Activated CD8-positive, alpha-beta memory T cell treated with anti-CD3 and anti-CD28 coated beads, Interleukin-2, amount 10 ng/mL, durations not matched to agents 7 days and 5 days (primary cell): ENCODE results near the gene HOOK2. TPM values are rescaled to one million over a fixed set of nuclear protein-coding genes. Genes with fewer than 3 reads are reported as not detected.

ENCODE experiments used
- ATAC-seq: fragments of 150-1000 bp; cut with Tn5 transposase; one replicate; pipeline ENCODE4 v1.10.0; 2021; ENCODE audit warnings: moderate library complexity
- CTCF ChIA-PET: fragments of 350-600 bp; sonication (Branson Sonifier 250); formaldehyde crosslinking; loops from one replicate; lab custom pipeline; 2021; ENCODE audit warnings: antibody characterized with exemption; lab: Charles Lee
- DNase-seq: peaks from one replicate; pipeline ENCODE4 v3.0.0-alpha.2; 2020
- H3K27ac Mint-ChIP-seq: one replicate; pipeline ENCODE4 v1.8.0; 2021; ENCODE audit warnings: mild to moderate bottlenecking, mixed read lengths
- H3K27me3 Mint-ChIP-seq: one replicate; pipeline ENCODE4 v1.8.0; 2021; ENCODE audit warnings: mixed read lengths
- H3K36me3 Mint-ChIP-seq: one replicate; pipeline ENCODE4 v1.8.0; 2021; ENCODE audit warnings: mild to moderate bottlenecking, mixed read lengths
- H3K4me1 Mint-ChIP-seq: one replicate; pipeline ENCODE4 v1.8.0; 2021; ENCODE audit warnings: mixed read lengths
- H3K4me3 Mint-ChIP-seq: one replicate; pipeline ENCODE4 v1.8.0; 2021; ENCODE audit warnings: mild to moderate bottlenecking, moderate library complexity, mixed read lengths
- H3K9me3 Mint-ChIP-seq: one replicate; pipeline ENCODE4 v1.8.0; 2022; ENCODE audit warnings: low read depth, mixed read lengths
- total RNA-seq, 2 experiments: library from RNA; stranded (reverse); gene quantifications; one replicate each; pipeline ENCODE4 v1.2.3, GENCODE V29; 2021

Gene HOOK2
- total RNA-seq, 2 experiments from 2014 or later: 16.6 to 18.2 TPM

GRCh38 chr19:12754465-12755196 lies 20.7 kb downstream of the HOOK2 start:
- no peak overlapping the region for H3K27ac Mint-ChIP-seq
- peaks cover 26% of the 10 kb centered on the region for H3K27me3 Mint-ChIP-seq
- no peaks in the 10 kb centered on the region for H3K9me3 Mint-ChIP-seq
- no peaks in the 10 kb centered on the region for H3K36me3 Mint-ChIP-seq
- ATAC-seq: no peak
- H3K4me1 Mint-ChIP-seq: peaks cover 5% of the 10 kb centered on the region
- no peak for DNase-seq
- CTCF ChIA-PET: interaction anchor here (0.9 to 30.0 kb wide), 8 partner anchors 14 to 191 kb away, joined by 3 to 1017 read pairs (median 63); partner anchors contain the start of genes JUNB, PRDX2, RNASEH2A and THSD8
- no peak overlapping the region for H3K4me3 Mint-ChIP-seq

DNA sequence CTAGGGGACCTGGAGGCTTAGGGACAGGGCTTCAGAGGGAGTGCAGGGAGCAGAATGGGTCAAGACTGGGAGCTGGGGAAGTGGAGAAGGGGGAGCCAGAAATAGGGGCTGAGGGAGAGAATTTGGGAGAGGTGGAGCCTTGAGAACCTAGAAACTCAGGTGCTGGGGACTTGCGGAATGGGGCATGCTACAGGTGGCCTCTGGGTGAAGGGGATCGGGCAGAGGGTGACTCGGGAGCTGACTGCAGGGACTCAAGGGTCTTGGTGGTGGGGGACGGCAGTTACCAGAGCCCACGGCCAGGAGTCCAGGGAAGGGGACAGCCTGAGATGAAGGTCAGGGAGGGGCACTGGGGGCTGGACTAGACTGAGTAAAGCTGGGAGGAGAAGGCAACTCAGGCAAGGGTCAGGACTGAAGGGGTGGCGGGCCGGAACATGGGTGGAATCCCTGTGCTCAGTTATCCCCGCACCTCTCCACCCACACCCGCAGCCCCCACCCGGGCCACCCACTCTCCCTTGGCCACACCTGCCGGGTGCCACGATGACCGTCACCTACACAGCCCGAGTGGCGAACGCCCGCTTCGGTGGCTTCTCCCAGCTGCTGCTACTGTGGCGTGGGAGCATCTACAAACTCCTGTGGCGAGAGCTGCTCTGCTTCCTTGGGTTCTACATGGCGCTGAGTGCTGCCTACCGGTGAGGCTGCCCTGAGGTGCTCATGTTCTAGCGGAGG lies 23.1 kb downstream of the HOOK2 start:
- DNase-seq (no peak), ATAC-seq (no peak)
- no peak overlapping the region for H3K27ac Mint-ChIP-seq
- CTCF ChIA-PET: interaction anchor here (1.0 to 9.9 kb wide), 5 partner anchors 8 to 96 kb away, joined by 3 to 132 read pairs (median 4); no protein-coding TSS in a partner anchor
- peaks cover 12% of the 10 kb centered on the region for H3K36me3 Mint-ChIP-seq
- peaks cover 3% of the 10 kb centered on the region for H3K4me1 Mint-ChIP-seq
- peaks cover 5% of the 10 kb centered on the region for H3K9me3 Mint-ChIP-seq
- H3K4me3 Mint-ChIP-seq: no peak overlapping the region
- peaks cover 16% of the 10 kb centered on the region for H3K27me3 Mint-ChIP-seq

DNA sequence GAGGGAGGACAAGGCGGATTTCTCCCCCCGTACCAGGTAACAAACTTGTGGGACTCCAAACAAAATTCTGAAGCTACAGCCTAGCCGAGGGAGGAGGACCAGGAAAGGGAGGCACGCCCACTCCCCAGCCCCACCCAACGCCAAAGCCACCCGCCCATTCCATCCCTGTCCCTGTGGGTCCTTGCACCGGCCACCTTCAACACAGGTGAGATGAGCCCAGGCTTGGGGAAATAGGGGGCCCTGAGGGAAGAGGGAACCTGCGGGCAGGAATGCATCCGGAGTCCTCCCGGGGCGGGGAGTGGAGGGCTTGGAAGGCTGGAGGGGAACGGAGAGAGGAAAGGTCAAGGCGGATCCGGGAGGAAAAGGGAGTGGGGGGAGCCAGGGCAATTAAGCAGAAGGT lies 23.7 kb downstream of the HOOK2 start, which contains the start of gene BEST2:
Gene BEST2, plus strand, starts transcription at position 157 of the 400 bp plus-strand sequence. CDS start 802 bp downstream, outside the sequence.
- Mint-ChIP-seq H3K36me3 (peaks cover 17% of the 10 kb centered on the region), H3K9me3 (peaks cover 5% of the 10 kb centered on the region), H3K27me3 (peaks cover 16% of the 10 kb centered on the region), H3K27ac (no peak within 1 kb of the TSS), H3K4me1 (peaks cover 3% of the 10 kb centered on the region), H3K4me3 (no peak within 1 kb of the TSS)
- no peak for DNase-seq
- CTCF ChIA-PET: interaction anchor here (2.5 to 9.9 kb wide), 2 partner anchors 9 to 17 kb away, joined by 13 to 132 read pairs; no protein-coding TSS in a partner anchor
- no peak for ATAC-seq

DNA sequence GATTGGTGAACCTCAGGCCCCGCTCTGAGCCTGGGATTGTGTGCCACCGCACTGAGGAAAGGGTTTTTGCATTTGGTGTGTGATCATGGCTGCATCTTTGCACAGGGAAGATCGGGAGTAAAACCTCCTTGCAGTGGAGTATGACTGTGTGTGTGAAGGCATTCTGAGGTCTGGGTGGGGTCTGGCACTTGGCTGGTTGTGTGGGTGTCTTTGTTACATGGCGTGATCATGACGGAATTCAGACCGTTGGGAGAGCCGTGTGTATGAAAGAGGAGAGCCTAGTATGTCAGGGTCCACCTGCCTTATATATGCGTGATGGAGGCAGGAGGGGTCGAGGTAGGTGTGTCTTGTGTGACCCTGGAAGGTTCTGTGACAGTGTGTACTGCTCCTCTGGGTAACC lies 24.5 kb downstream of the HOOK2 start:
- Mint-ChIP-seq H3K36me3 (peaks cover 21% of the 10 kb centered on the region), H3K27ac (no peak overlapping the region), H3K4me1 (peaks cover 3% of the 10 kb centered on the region), H3K27me3 (peaks cover 12% of the 10 kb centered on the region), H3K4me3 (no peak overlapping the region), H3K9me3 (peaks cover 5% of the 10 kb centered on the region)
- ATAC-seq: no peak
- no peak for DNase-seq
- CTCF ChIA-PET: interaction anchor here (0.8 to 2.5 kb wide), 2 partner anchors 9 to 16 kb away, joined by 3 to 13 read pairs; no protein-coding TSS in a partner anchor

DNA sequence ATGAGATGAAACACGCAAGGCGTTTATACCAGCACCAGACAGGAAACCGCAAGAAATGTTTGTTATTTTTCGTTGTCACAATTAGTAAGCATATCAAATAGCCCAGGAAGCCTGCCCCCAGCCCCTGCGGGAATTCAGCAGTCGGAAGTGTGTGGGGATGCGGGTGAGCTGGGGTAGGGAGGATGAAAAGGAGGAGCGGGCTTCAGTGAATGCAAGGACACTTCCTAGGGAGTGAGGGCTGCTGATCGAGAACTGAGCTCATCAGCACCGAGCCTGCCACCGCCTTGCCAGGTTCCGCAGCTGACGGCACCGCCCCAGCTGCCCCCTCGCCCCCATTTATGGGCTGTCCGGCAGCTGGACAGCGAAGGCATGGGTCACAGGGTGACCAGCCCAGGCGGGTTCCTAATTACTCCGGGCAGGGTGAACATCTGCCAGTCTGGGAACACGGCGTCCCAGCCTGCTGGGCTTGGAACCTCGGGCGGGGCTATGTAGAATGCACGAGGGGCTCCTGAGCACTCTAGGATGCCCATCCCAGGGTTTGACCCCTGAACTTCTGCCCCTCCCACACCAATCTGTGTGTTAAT lies 25.3 kb downstream of the HOOK2 start:
- Mint-ChIP-seq H3K9me3 (peaks cover 5% of the 10 kb centered on the region), H3K27me3 (peaks cover 12% of the 10 kb centered on the region), H3K36me3 (peaks cover 27% of the 10 kb centered on the region), H3K4me3 (no peak overlapping the region), H3K4me1 (peaks cover 3% of the 10 kb centered on the region), H3K27ac (no peak overlapping the region)
- CTCF ChIA-PET: interaction anchor here (0.8 to 1.1 kb wide), 3 partner anchors 7 to 16 kb away, joined by 3 read pairs; no protein-coding TSS in a partner anchor
- DNase-seq (no peak), ATAC-seq (no peak)

DNA sequence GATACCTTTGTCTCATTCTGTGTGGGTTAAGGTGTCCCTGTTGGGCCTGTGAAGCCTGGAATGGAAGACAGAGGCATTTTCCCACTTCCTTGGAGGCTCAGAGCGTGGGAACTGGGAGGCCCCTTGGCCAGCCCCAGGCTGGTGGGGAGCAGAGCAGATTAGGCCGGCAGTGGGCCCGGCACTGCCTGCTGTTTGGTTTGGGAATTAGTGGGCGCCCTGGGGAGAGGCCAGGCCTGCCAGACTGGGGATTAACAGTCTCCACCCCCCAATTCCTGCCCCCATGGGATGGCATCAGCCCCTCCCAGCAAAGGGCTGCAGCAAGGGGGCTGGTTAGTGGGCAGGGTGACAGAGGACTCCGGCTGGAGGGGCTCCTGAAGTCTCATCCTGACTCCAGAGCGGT lies 26.9 kb downstream of the HOOK2 start:
- ATAC-seq (no peak), DNase-seq (no peak)
- CTCF ChIA-PET: interaction anchor here (1.1 to 3.7 kb wide), 3 partner anchors 9 to 32 kb away, joined by 3 to 15 read pairs (median 4); no protein-coding TSS in a partner anchor
- Mint-ChIP-seq H3K4me3 (no peak overlapping the region), H3K27ac (no peak overlapping the region), H3K36me3 (peaks cover 27% of the 10 kb centered on the region), H3K9me3 (peaks cover 5% of the 10 kb centered on the region), H3K27me3 (peaks cover 12% of the 10 kb centered on the region), H3K4me1 (peaks cover 3% of the 10 kb centered on the region)

DNA sequence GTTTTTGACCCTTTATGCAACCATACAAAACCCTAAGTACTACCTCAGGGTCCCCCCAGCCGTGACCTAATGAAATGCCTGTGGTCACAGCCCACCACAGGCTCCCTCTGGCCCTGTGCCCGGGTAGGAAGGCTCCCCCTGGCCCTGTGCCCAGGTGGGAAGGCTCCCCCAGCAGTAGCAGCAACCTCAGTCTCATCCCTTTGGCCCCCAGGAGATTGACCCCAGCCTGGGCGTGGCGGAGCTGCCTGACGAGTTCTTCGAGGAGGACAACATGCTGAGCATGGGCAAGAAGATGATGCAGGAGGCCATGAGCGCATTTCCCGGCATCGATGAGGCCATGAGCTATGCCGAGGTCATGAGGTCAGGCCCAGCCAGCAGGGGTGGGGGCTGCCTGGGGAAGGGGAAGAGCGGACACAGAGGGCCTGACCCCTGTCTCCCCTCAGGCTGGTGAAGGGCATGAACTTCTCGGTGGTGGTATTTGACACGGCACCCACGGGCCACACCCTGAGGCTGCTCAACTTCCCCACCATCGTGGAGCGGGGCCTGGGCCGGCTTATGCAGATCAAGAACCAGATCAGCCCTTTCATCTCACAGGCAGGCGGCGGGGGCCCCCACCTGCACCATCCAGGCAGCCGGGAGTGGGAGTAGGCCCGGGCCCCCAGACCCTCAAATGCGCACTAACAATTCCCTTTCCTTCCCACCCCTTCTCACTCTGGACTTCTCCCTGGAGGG lies 30.0 kb downstream of the HOOK2 start:
- peaks cover 5% of the 10 kb centered on the region for H3K9me3 Mint-ChIP-seq
- no peak overlapping the region for H3K4me3 Mint-ChIP-seq
- DNase-seq: no peak
- CTCF ChIA-PET: interaction anchor here (1.0 to 4.3 kb wide), 5 partner anchors 11 to 102 kb away, joined by 3 to 29 read pairs (median 5); partner anchors contain the start of gene TRIR
- peaks cover 3% of the 10 kb centered on the region for H3K4me1 Mint-ChIP-seq
- H3K36me3 Mint-ChIP-seq: peaks cover 37% of the 10 kb centered on the region
- ATAC-seq: no peak
- H3K27ac Mint-ChIP-seq: no peak overlapping the region
- peaks cover under 1% of the 10 kb centered on the region for H3K27me3 Mint-ChIP-seq

DNA sequence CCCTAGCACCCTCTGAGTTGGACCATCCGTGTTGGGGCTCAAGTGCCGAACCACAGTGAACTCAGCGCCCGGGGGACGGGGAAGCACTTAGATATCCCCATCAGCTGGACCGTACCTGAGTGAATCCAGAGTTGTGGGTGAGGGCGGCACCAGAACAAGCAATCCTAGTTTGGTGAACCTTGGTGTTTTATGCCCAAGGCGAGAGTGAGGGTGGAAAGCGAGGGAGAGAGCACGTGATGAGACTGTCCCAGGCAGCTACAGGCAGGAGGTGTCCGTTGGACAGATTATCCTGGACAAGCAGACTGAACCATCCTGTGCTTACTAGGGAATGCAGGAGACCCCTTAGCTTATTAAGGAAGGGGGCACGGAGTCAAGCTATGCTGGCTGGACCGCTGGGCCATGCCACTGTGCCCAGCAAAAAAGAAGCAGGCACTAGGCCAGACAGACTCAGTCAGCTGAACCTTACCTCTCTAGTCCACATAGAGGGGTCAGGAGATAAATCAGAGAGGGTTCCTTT lies 37.5 kb downstream of the HOOK2 start:
- Mint-ChIP-seq H3K4me1 (peaks cover 37% of the 10 kb centered on the region), H3K9me3 (no peaks in the 10 kb centered on the region), H3K27me3 (no peaks in the 10 kb centered on the region), H3K36me3 (peaks cover 17% of the 10 kb centered on the region), H3K27ac (peak overlapping the region; percentile 94), H3K4me3 (peak overlapping the region; percentile 99)
- ATAC-seq (no peak), DNase-seq (no peak)
- CTCF ChIA-PET: interaction anchor here (0.6 to 3.3 kb wide), 11 partner anchors 9 to 144 kb away, joined by 3 to 16 read pairs (median 4); no protein-coding TSS in a partner anchor

DNA sequence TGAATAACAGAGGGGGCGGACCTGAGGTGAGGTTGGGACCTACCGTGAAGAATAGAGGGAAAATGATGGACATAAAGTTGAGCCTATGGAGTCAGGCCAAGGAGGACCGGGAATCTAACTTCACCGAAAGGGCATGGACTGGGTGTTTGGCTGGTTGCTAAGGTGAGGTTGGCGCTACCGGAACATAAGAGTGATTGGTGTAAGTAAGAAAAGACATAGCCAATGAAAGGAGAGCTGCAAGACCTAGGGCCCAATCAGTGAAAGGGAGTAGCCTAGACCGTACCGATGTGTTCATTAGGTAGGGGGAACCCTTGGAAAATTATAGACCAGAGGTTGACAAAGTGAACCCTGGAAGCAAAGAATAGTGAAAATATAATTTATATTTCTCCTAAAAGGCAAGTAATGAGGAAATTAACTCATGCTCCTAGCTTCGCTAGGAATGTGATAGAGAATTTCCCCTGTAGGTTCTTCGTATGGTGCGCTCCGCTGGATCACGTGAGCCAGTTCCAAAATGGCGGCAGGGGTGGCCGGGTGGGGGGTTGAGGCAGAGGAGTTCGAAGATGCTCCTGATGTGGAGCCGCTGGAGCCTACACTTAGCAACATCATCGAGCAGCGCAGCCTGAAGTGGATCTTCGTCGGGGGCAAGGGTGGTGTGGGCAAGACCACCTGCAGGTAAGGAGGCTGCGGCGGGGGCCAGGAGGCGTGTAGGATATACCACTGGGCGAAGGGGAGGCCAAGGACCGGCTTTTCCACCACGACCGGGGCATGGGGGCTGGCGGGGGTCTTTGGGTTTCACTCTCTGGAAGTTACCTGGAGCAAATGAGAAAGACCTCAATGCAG lies 38.1 kb downstream of the HOOK2 start, which contains the start of gene GET3:
Gene GET3, plus strand, starts transcription at position 503 of the 840 bp plus-strand sequence. Its CDS starts 9 bp downstream, at position 512.
- peaks cover 19% of the 10 kb centered on the region for H3K36me3 Mint-ChIP-seq
- no peaks in the 10 kb centered on the region for H3K9me3 Mint-ChIP-seq
- peak; percentile 88 for DNase-seq
- ATAC-seq: peak; percentile 86
- H3K27me3 Mint-ChIP-seq: no peaks in the 10 kb centered on the region
- peak within 1 kb of the TSS; percentile 94 for H3K27ac Mint-ChIP-seq
- H3K4me3 Mint-ChIP-seq: peak within 1 kb of the TSS; percentile 99
- CTCF ChIA-PET: interaction anchor here (0.6 to 3.3 kb wide), 14 partner anchors 10 to 176 kb away, joined by 3 to 16 read pairs (median 4); partner anchors contain the start of gene TNPO2
- peaks cover 43% of the 10 kb centered on the region for H3K4me1 Mint-ChIP-seq

GRCh38 chr19:12733369-12734214 lies 41.8 kb downstream of the HOOK2 start:
- no peaks in the 10 kb centered on the region for H3K9me3 Mint-ChIP-seq
- peak overlapping the region; percentile 97 for H3K27ac Mint-ChIP-seq
- H3K4me3 Mint-ChIP-seq: peak overlapping the region; percentile 92
- peak; percentile 81 for DNase-seq
- no peaks in the 10 kb centered on the region for H3K27me3 Mint-ChIP-seq
- peaks cover 31% of the 10 kb centered on the region for H3K36me3 Mint-ChIP-seq
- CTCF ChIA-PET: interaction anchor here (0.6 to 2.9 kb wide), 30 partner anchors 9 to 244 kb away, joined by 3 to 58 read pairs (median 4); partner anchors contain the start of genes DNASE2, FBXW9, HOOK2 and JUNB
- ATAC-seq: no peak
- peaks cover 51% of the 10 kb centered on the region for H3K4me1 Mint-ChIP-seq
